HG03108 (cell line): ENCODE measurements around the gene CXCL10.

Source experiments
- ATAC-seq: cut with Tn5 transposase; IDR thresholded peaks from one replicate; pipeline ENCODE4 v1.9.1; 2021; ENCODE audit warnings: moderate library complexity; ENCODE audit not compliant: unreplicated experiment

CXCL10 gene

DNA sequence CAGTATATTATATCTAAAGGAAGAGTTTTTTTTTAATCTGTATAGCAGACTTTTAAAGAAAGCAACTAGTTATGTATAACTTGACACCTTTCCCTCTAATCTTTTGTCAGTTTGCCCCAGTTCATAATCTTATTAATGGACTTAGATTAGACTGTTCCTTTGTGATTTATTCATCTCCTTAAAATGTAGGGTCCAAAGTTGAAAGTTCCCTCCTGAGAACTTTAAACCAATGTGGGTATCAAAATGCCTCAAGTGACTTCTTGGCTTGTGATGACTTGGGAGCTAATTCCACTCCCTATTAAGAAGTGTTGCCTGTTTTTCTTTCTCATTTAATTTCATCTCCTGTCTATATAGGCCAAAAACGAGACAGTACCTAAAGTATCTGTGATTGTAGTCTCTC, 26.2 kb downstream of the CXCL10 start:
- ATAC-seq = no peak

DNA sequence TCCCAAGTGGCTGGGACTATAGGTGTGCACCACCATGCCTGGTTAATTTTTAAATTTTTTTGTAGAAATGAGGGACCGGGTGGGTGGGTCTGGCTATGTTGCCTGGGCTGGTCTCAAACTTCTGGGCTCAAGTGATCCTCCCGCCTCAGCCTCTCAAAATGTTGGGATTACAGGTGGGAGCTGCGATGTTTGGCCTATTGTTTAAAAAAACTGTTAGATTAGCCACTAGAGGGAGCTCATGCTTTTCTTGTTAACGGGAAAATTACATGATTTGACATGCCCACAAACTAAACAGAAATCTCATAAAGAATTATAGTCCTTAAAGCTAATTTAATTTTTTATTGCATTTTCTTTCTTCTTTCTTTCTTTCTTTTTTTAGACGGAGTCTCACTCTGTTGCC, 27.6 kb downstream of the CXCL10 start:
- ATAC-seq = no peak

DNA sequence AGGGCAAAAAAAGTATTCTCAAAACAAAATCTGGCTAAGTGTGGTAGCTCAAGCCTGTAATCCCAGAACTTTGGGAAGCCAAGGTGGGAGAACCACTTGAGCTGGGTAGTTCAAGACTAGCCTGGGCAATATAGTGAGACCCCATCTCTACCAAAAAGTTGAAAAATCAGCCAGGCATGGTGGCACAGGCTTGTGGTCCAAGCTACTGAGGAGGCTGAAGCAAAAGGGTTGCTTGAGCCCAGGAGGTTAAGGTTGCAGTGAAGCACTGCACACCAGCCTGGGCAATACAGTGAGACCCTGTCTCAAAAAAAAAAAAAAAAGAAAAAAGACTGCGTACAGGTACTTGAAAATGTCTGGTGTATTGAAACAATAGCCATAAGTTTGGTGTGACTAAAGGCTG, 30.8 kb downstream of the CXCL10 start:
- ATAC-seq = no peak

DNA sequence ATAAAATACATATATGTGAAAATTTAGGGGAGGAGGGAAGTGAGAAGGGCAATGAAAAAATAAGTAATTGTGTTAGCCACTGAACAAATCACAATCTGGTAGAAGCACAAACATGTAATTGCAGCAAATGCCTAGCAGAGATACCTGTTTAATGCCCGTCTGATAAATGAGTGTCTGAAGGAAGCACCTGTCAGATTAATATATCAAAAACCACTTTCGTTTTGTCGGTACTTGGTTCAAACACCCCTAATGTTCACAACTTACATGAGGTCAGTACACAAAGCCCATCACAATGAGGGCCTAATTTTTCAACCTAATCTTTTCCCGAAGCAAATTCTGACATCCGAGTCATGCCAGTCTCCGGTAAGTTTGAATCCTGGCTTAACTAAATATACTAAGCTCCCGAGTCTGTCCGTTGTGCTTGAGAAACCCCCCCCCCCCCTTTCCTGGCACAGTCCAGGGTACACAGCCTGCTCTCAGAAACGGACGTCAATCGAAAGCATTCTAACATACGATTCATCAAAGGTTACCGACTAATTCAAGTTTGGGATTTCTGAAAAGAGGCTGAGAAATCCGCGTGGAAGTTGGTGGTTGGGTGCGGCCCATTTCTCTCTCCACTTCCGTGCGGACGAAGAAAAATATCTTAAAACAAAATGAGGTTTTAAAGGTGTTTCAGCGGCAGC, 33.3 kb downstream of the CXCL10 start:
- ATAC-seq = no peak

DNA sequence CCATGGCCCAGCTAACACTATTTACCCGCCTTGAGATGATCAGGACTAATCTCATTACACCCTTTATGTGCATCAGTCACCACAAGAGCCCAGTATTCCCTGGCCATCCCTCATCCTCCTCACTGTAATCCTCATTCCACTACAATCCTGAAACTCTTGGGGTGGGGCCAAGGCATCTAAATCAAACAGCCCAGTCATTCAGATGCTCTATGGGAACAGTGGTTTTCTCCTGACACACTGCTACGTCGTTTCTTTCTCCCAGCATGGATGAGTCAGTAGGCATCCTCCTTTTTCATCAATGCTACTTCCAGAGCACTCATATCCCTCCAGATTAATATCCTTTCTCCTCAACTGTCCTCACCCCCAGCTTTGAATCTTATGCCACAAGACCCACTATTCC, 38.2 kb downstream of the CXCL10 start:
- no peak for ATAC-seq

DNA sequence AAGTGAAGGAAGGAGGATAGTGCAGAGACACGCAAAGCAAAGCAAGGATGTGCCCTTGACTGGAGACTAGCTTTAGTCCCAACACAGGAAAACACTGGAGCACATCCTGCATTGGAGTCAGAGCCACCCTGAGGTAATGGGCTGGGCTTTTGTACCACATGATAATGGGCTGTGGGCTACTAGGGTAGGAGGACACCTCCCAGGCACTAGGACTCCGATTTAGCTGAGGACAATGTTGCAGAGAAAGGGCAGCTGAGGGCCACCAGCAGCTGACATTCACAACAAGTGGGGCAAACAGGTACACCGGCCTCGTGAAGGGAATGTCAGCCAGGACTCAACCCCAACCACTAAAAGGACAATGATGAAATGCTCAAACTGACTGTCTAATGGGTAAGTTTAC, 42.7 kb downstream of the CXCL10 start:
- ATAC-seq = no peak

DNA sequence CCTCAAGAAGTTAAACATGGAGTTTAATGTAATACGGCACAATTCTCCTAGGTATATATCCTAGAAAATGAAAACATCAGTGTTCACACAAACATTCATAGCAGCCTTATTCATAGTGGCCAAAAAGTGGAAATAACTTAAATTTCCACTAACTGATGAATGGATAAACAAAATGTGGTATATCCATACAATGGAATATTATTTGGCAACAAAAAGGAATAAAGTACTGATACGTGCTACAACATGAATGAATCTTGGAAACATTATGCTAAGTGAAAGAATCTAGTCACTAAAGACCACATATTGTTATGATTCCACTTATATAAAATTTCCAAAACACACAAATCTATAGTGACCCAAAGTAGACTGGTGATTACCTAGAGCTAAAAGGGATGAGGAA, 47.1 kb downstream of the CXCL10 start:
- no peak for ATAC-seq

DNA sequence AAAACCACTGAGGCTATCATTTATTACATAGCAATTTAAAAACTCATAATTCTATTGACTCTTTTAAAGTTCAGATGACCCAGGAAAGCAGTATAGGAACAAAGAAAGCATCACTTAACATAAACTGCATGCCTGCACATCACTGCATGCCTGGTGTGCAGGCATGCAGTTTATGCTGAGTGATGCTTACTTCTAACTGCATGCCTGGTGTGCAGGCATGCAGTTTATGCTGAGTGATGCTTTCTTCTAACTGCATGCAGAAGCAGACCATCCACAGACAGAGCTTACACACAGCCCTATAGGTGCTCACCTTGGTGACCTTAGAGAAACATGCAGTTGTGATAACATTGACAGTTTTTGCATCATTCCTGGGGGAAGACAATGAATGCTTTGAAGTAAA, 49.5 kb downstream of the CXCL10 start:
- ATAC-seq = no peak
